Central memory CD4-positive, alpha-beta T cell (primary cell): ENCODE data around the gene DDX42.

Source experiments
- DNase-seq: peaks from one replicate; pipeline ENCODE4 v3.0.0; 2022
- total RNA-seq, 3 experiments: gene quantifications; one replicate each; lab custom pipeline; 2026; lab: John Stamatoyannopoulos, UW

Gene DDX42
- 129 to 163 (median 146) reads per million in 3 experiments for total RNA-seq

GRCh38 chr17:63774141-63774968, at the start of gene DDX42:
Gene DDX42 (plus strand): TSS chr17:63774170. CDS start chr17:63787050, 12,880 bp downstream.
- no peak for DNase-seq

GRCh38 chr17:63735691-63736090, 38.3 kb upstream of the DDX42 start:
- no peak for DNase-seq

GRCh38 chr17:63740464-63741142, 33.4 kb upstream of the DDX42 start:
- no peak for DNase-seq

GRCh38 chr17:63741143-63741407, 32.9 kb upstream of the DDX42 start:
- no peak for DNase-seq

GRCh38 chr17:63741408-63742173, 32.4 kb upstream of the DDX42 start, which contains the start of gene STRADA:
Gene STRADA (minus strand): TSS chr17:63741799. CDS start chr17:63728369, 13,430 bp downstream.
- peak; percentile 98 for DNase-seq

- DNase-seq = peak; percentile 25
Observed at GRCh38 chr17:63751806-63752205, 22.2 kb upstream of the DDX42 start.

GRCh38 chr17:63752707-63753106, 21.3 kb upstream of the DDX42 start:
- DNase-seq = no peak

GRCh38 chr17:63753215-63753614, 20.8 kb upstream of the DDX42 start:
- no peak for DNase-seq

GRCh38 chr17:63754046-63754445, 19.9 kb upstream of the DDX42 start:
- no peak for DNase-seq

- no peak for DNase-seq
Observed at GRCh38 chr17:63758428-63758827, 15.5 kb upstream of the DDX42 start.

GRCh38 chr17:63760771-63761539, 13.0 kb upstream of the DDX42 start:
- DNase-seq = no peak

- DNase-seq = no peak
Observed at GRCh38 chr17:63762161-63763078, 11.6 kb upstream of the DDX42 start.

- DNase-seq = no peak
Observed at GRCh38 chr17:63764716-63765115, 9.3 kb upstream of the DDX42 start.

- no peak for DNase-seq
Observed at GRCh38 chr17:63766754-63767153, 7.2 kb upstream of the DDX42 start.

GRCh38 chr17:63768433-63768832, 5.5 kb upstream of the DDX42 start:
- DNase-seq = no peak

GRCh38 chr17:63772801-63773271, 1.1 kb upstream of the DDX42 start:
- DNase-seq = no peak

- DNase-seq = peak; percentile 99
Observed at GRCh38 chr17:63773272-63774140, 464 bp upstream of the DDX42 start, which contains the start of gene CCDC47. Gene CCDC47 (minus strand): TSS chr17:63773597. CDS start chr17:63766175, 7,422 bp downstream.

- DNase-seq = peak; percentile 2
Observed at GRCh38 chr17:63774969-63775265, 947 bp downstream of the DDX42 start.

GRCh38 chr17:63775420-63775819, 1.4 kb downstream of the DDX42 start:
- no peak for DNase-seq

- no peak for DNase-seq
Observed at GRCh38 chr17:63780507-63780906, 6.5 kb downstream of the DDX42 start.
